ENCODE measurements around the gene DDX10. TPM values are rescaled to one million over a fixed set of nuclear protein-coding genes. Genes with fewer than 3 reads are reported as not detected.

Gene DDX10
- total and polyA plus RNA-seq, 9 of the 15 experiments (the other 6 are each of a cell fraction or from before 2014, with no cell fraction given): 33.9 to 94.6 (median 50.7) TPM

DNA sequence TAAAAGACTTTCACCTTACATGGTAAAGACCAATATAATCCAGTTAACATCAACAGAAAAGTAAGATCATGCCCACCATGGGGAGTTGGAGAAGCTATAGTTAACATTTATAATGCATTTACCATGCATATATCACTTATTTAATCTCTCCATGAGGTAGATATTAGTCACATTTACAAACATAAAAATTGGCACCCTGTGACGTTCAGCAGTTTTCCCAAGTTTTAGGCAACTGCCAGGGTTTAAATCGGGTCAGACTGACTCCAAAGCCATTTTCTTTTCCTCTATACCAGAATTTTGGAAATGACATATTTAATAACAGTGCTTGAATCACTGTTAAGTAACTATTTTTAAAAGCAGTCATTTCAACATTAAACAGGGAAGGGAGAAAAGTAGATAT, 266.3 kb downstream of the DDX10 start (continued):
- TF ChIP-seq PRDM10 (IDR thresholded peaks at IDR 0.05; ENCODE audit: partially characterized antibody) (no peak), PTRF (tag; IDR thresholded peaks at IDR 0.05) (no peak), NCOR1 (IDR thresholded peaks at IDR 0.05) (no peak), SETDB1 (IDR thresholded peaks at IDR 0.05; ENCODE audit: low read length) (no peak), SNIP1 (IDR thresholded peaks at IDR 0.05; ENCODE audit: low read depth) (no peak)
- TF ChIP-seq, protein P1, sequence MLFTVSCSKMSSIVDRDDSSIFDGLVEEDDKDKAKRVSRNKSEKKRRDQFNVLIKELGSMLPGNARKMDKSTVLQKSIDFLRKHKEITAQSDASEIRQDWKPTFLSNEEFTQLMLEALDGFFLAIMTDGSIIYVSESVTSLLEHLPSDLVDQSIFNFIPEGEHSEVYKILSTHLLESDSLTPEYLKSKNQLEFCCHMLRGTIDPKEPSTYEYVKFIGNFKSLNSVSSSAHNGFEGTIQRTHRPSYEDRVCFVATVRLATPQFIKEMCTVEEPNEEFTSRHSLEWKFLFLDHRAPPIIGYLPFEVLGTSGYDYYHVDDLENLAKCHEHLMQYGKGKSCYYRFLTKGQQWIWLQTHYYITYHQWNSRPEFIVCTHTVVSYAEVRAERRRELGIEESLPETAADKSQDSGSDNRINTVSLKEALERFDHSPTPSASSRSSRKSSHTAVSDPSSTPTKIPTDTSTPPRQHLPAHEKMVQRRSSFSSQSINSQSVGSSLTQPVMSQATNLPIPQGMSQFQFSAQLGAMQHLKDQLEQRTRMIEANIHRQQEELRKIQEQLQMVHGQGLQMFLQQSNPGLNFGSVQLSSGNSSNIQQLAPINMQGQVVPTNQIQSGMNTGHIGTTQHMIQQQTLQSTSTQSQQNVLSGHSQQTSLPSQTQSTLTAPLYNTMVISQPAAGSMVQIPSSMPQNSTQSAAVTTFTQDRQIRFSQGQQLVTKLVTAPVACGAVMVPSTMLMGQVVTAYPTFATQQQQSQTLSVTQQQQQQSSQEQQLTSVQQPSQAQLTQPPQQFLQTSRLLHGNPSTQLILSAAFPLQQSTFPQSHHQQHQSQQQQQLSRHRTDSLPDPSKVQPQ (CRISPR knock-in tag; IDR thresholded peaks at IDR 0.05; ENCODE audit: borderline replicate concordance): no peak
